GM19372 (cell line): ENCODE data around the gene TMEM184C.

Experiments used
- ATAC-seq: cut with Tn5 transposase; IDR thresholded peaks from one replicate; pipeline ENCODE4 v1.9.1; 2021; ENCODE audit warnings: mild to moderate bottlenecking, low read depth, moderate library complexity; ENCODE audit not compliant: unreplicated experiment

TMEM184C gene

GRCh38 chr4:147644471-147644870 lies 27.3 kb downstream of the TMEM184C start:
- no peak for ATAC-seq

GRCh38 chr4:147645099-147645498 lies 27.9 kb downstream of the TMEM184C start:
- ATAC-seq = no peak

GRCh38 chr4:147648656-147649055 lies 31.5 kb downstream of the TMEM184C start:
- ATAC-seq = no peak

- ATAC-seq = no peak
These were observed 34.4 kb downstream of the TMEM184C start for GRCh38 chr4:147651563-147651962.

GRCh38 chr4:147655639-147656038 lies 38.4 kb downstream of the TMEM184C start:
- no peak for ATAC-seq

- ATAC-seq = no peak
These were observed 41.3 kb downstream of the TMEM184C start for GRCh38 chr4:147658501-147658900.

- ATAC-seq = no peak
These were observed 56.9 kb downstream of the TMEM184C start for GRCh38 chr4:147674073-147674472.

GRCh38 chr4:147674496-147674895 lies 57.3 kb downstream of the TMEM184C start:
- no peak for ATAC-seq

GRCh38 chr4:147678106-147678505 lies 60.9 kb downstream of the TMEM184C start:
- no peak for ATAC-seq

- no peak for ATAC-seq
These were observed 61.8 kb downstream of the TMEM184C start for GRCh38 chr4:147678796-147679549.

- ATAC-seq = no peak
These were observed 65.6 kb downstream of the TMEM184C start for GRCh38 chr4:147682755-147683154.

GRCh38 chr4:147683188-147683591 lies 66.0 kb downstream of the TMEM184C start:
- ATAC-seq = no peak

GRCh38 chr4:147683717-147684700 lies 66.8 kb downstream of the TMEM184C start, which contains the start of gene PRMT9:
PRMT9 (minus strand) TSS chr4:147684163; CDS start chr4:147683987, 176 bp downstream.
- ATAC-seq = peak; percentile 98

GRCh38 chr4:147689067-147689466 lies 71.9 kb downstream of the TMEM184C start:
- ATAC-seq = no peak

GRCh38 chr4:147691820-147692219 lies 74.6 kb downstream of the TMEM184C start:
- ATAC-seq = no peak

GRCh38 chr4:147693218-147693617 lies 76.0 kb downstream of the TMEM184C start:
- ATAC-seq = no peak

- no peak for ATAC-seq
These were observed 79.7 kb downstream of the TMEM184C start for GRCh38 chr4:147696866-147697265.

- ATAC-seq = no peak
These were observed 87.6 kb downstream of the TMEM184C start for GRCh38 chr4:147704846-147705245.

GRCh38 chr4:147707892-147708672 lies 90.9 kb downstream of the TMEM184C start:
- peak; percentile 77 for ATAC-seq

GRCh38 chr4:147709999-147710398 lies 92.8 kb downstream of the TMEM184C start:
- no peak for ATAC-seq
